NCI-H460 (cell line): Measurements from ENCODE around the gene MATK. TPM values are rescaled to one million over a fixed set of nuclear protein-coding genes. Genes with fewer than 3 reads are reported as not detected.

Source experiments
- DNase-seq: peaks from one replicate; pipeline ENCODE4 v3.0.0-alpha.2; 2016; ENCODE audit warnings: low read depth; ENCODE audit errors: extremely low read depth
- total RNA-seq: library from RNA; depleted of rRNA; stranded (reverse); fragments of >200 nt; shearing (Covaris generic); gene quantifications from 2 replicates; pipeline ENCODE4 v1.2.3, GENCODE V29; 2014

The MATK gene
- total RNA-seq, 1 experiment from 2014 or later: not detected

GRCh38 chr19:3792114-3792513 lies 5.9 kb upstream of the MATK start:
- no peak for DNase-seq

GRCh38 chr19:3790941-3791340 lies 4.8 kb upstream of the MATK start:
- no peak for DNase-seq

DNA sequence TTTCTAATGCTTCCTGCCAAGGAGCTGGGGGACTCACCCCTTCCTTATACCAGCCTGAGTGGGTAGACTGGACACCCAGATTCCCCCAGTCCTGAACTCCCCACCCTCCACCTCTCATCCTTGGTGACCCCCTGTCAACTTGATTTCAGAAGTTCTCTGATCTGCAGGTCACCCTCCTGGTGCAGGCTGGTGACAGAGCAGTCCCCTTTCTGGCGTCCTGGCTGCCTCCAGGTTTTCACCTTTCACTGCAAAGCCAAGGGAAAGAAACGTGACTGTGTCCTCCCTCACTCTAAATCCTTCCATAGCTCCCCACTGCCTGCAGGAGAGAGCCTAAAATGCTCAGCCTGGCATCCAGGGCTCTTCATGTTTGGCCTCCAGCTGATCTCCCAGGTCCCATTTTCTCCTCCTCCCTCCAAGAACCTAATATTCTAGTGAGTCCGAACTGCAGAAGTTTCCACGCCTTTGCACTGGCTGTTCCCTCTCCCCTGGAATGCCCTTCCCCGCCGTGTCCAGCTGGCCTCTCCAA lies 4.1 kb upstream of the MATK start:
- no peak for DNase-seq

GRCh38 chr19:3788996-3789778 lies 3.0 kb upstream of the MATK start:
- DNase-seq: no peak

DNA sequence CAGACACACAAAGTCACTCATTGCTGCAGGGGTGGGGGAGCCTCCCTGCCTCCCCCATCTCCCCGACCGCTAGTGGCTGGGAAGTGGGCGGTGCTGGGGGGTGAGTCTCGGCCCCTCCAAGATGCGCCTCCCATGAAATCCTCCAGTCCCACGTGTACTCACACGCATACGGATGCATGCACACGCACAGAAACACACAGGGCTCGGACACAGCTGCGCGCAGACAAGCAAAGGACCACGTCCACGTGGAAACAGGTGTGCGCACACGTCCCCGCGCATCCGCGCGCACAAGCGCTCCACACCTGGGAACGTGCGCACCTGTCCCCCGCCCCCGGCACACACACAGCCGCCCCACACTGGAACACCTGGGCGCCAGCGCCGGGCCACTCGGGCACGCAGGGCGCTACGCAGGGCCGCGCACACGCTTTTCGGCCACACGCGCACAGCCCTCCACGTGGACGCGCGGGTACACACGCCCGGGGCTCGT lies 687 bp downstream of the MATK start:
- DNase-seq: no peak

DNA sequence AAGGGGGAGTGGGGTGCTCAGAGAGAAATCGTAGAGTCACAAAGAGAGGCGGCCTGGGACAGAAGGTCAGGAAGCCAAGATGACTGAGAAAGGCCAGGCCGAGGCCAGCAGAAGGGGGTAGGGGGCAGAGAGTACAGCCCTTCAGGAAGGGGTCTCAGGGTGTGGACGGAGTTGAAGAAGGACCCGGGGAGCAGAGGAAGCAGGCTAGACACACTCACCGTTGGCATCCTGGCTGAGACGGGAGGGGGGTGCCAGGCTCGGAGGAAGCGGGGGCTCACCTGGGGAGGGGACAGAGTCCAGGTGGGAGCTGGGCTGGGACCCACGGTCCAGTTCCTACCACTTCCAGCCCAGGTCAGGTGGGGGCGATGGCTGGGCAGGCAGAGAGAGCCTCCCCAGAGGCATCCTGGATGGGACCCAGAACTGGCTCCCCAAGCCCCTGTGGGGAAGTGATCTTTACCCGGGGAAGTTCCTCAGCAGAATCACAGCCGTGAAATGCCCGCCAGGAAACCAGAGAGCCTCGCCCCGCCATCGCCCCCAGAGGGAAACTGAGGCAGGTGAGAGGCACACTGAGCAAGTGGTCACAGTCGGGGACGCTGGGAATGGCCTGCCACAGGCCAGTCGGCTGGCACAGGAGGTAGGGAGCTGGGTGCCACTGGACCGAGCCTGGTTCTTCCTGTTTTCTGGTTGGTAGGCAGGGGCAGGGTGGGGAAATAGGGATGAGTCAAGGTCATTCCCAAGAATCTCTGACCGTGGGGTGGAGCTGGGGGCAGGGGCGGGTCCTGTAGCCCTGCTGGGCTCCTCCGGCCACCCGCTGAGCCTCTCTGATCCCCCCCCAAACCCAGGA lies 1.4 kb downstream of the MATK start:
- DNase-seq: no peak

- no peak for DNase-seq
Measured at GRCh38 chr19:3783660-3784584, 2.3 kb downstream of the MATK start.

DNA sequence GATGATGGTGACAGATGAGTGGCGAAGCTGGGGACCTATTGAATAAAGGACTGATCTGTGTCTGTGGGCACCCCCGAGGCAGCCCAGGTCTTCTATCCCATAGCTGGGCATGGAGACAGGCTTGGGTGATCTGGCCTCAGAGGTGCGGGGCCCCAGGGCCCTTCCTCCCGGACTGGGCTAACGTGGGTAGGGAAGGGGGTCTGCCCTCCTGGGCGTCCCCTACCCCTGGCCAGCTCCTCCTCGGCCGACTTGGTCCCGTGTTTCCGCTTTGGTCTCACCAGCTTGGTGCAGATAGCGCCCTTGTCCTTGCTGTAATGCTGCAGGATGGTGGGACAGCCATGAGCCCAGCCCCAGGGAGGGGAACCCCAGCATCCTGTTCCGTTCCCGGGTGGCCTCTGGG lies 3.3 kb downstream of the MATK start:
- no peak for DNase-seq

GRCh38 chr19:3782330-3782729 lies 3.9 kb downstream of the MATK start:
- no peak for DNase-seq

GRCh38 chr19:3781603-3782002 lies 4.6 kb downstream of the MATK start:
- DNase-seq: no peak

- DNase-seq: no peak
Measured at GRCh38 chr19:3780786-3781304, 5.3 kb downstream of the MATK start.

- no peak for DNase-seq
Measured at GRCh38 chr19:3778899-3779723, 7.1 kb downstream of the MATK start.

- DNase-seq: no peak
Measured at GRCh38 chr19:3778104-3778867, 7.9 kb downstream of the MATK start.

- DNase-seq: no peak
Measured at GRCh38 chr19:3776479-3777040, 9.6 kb downstream of the MATK start.

- DNase-seq: no peak
Measured at GRCh38 chr19:3775831-3776230, 10.3 kb downstream of the MATK start.

- DNase-seq: no peak
Measured at GRCh38 chr19:3775374-3775711, 10.8 kb downstream of the MATK start.

DNA sequence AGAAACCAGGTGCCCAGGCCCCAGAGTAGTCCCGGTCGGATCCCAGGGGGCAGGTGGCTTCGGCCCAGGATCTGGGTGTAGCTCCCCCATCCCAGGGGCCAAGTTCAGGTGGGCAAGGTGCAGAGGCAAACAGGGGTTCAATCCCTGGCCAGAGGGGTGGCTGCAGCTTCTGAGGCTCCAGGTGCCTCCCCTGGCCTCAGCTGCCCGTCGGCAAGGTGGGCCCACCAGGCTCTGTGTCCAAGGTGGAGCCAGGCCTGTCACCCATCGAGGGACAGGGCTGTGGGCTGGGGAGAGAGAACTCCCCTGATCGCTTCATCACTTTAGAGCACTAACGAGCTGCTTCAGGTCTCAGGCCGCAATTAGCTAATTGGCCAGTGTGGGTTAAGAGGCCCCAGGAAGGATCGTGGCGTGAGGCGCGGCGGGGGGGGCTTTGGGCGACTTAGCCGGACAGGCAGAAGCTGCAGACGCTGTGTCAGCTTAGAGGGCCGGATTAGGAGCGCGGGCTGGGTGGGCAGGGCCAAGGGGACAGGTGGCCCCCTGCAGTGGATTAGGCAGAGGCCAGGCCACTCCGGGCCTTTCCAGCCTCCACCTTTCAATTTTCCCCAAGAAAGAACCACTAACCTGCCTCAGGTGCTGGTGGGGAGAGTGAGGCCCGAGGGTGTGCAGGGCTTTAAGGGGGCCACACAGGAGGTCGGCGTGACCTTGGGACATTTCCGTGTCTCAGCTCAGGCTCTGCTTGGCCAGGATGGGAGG lies 11.4 kb downstream of the MATK start:
- DNase-seq: no peak
